HPDE6-E6E7 (cell line): ENCODE measurements around the gene KDM4D.
"Not testable (repeated sequence)": the region's sequence is repeated elsewhere in the genome, so short reads cannot be mapped to it uniquely, and the experiment has no call there.

Source experiments
- DNase-seq: peaks from one replicate; pipeline ENCODE4 v3.0.0; 2011; ENCODE audit warnings: missing footprints; ENCODE audit errors: extremely low spot score

KDM4D gene

GRCh38 chr11:94958121-94958696 is 15.3 kb upstream of the KDM4D start:
- no peak for DNase-seq

GRCh38 chr11:94959179-94959578 is 14.3 kb upstream of the KDM4D start:
- no peak for DNase-seq

DNA sequence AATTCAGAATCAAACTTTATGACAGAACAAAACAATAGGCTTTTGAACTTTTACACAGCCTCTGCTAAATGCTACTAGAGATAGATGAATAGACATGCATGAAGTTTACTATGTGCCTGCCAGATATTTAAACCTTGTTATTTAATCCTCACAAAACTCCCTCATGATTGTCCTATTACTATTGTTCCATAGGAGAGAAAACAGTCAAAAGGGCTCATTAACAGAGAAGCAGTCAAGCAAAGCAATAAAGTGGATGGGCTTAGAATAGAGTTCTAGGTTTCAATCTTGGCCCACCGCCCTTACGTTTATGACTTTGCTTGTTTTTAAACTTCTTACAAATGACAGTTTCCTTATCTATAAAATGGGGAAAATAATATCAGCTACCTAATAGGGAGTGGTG is 13.0 kb upstream of the KDM4D start:
- no peak for DNase-seq

DNA sequence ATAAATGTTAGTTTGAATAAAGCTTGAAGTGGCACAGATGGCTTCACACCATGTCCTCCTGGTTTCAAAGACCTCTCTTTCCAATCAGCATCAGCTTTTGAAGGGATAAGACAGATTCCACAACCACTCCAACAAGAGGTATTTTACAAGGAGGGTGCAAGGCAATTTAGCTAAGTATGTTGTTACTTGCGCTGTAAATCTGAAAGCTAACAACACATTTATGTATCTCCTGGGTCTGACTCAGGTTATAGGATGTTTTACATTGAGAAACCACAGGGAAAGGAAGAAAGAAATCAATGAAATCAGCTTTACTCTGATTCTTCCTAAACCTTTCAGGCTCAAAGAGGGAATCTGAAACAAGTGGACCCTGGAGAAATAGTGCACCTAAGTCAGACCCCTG is 12.3 kb upstream of the KDM4D start:
- DNase-seq, result no peak

- no peak for DNase-seq
These were observed 8.6 kb upstream of the KDM4D start for GRCh38 chr11:94964934-94965333.

GRCh38 chr11:94968334-94968958 is 5.1 kb upstream of the KDM4D start:
- DNase-seq, result no peak

GRCh38 chr11:94972700-94973098 is 810 bp upstream of the KDM4D start:
- DNase-seq, result no peak

DNA sequence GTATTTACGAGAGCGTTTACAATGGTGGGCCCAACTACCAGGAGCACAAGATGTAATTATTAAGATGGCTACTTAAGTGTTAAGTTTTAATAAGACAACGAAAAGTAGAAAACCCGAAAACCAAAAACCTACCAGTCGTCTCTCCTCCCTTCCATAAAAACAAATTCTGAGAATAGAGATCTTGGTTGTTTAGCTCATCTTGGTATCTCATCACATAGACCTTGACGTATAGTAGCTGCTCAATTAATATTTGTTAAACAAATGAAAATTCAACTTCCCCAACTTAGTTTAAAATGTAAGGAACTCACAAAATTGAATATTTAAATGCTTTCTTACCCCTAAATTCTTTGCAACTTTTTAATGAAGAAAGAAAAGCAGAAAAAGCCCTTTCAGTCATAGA is 669 bp downstream of the KDM4D start:
- no peak for DNase-seq

DNA sequence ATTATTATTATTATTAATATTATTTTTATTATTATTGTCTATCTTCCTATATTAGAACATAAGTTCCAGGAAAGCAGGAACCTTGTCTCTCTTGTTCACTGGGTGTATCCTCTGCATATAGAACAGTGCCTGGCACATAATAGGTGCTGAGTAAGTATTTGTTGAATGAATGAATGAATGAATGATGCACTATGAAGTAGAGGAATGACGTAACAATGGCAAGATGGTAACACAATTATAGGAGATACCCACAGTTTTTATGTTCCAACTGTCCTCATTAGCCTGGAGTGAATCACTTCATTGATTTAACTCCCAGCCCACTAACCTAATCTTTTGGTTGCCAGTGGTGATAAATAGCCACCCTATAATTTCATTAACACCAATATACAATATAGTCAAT is 2.1 kb downstream of the KDM4D start:
- no peak for DNase-seq

DNA sequence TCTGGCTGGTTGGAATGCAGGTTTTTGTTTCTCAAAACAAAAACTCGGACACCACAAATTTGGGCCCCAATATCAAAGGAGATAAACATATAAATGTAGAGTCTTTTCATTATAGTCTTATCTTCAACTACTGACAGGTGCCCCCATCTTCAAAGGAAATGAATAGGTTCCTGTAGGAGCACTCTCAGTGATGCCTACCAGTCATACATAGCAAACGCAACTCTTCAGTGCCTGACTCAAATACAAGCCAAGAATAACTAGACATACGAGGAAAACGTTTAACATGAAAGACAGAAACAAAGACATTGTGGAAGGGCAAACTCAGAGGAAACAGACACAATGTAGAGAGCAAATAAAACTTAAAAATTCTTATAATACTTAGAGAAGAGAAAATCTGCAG is 13.9 kb downstream of the KDM4D start:
- DNase-seq, result no peak

DNA sequence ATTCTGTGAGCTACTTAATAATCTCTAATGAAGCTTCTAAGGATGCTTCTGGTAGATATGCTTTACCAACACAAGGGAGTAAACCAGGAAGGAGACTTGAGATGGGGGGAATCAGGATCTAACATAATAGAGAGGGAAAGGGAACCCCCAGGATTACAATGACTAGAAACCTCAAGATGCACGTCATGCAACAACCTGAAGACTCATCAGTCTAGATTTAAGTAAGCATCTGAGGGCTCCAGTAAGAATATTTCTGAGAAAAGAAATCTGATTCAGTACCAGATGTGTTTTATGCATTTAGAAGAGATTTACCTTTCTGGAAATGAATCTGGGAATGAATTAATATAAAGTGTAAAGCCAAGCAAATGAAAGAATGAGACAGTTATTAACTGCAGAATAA is 15.2 kb downstream of the KDM4D start:
- no peak for DNase-seq

DNA sequence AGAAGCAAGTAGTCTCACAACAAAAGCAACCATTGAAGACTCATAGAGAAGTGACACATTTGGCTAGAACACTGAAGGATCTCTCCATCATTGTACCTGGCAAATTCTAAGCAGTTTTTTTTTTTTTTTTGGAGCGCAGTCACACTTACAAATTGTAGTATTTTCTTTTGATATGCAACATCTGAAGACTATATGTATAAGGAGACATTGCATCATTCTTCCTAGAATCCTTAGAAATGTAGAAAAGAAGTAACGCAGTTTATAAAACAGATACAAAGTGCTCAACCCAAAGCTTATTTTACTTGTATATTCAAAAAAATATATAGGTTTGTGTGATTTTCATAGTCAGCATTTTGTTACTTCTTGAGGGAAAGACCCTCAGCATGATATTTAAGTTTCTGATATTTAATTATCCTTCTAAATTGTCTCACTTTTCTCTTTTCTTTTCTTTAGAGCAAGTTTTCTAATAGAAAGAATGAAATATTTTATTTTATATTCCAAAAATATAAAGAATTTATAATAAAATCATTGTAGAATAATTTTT is 20.0 kb downstream of the KDM4D start:
- DNase-seq, result no peak

DNA sequence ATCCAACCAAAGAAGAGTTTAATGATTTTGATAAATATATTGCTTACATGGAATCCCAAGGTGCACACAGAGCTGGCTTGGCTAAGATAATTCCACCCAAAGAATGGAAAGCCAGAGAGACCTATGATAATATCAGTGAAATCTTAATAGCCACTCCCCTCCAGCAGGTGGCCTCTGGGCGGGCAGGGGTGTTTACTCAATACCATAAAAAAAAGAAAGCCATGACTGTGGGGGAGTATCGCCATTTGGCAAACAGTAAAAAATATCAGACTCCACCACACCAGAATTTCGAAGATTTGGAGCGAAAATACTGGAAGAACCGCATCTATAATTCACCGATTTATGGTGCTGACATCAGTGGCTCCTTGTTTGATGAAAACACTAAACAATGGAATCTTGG is 23.9 kb downstream of the KDM4D start:
- DNase-seq, result no peak

DNA sequence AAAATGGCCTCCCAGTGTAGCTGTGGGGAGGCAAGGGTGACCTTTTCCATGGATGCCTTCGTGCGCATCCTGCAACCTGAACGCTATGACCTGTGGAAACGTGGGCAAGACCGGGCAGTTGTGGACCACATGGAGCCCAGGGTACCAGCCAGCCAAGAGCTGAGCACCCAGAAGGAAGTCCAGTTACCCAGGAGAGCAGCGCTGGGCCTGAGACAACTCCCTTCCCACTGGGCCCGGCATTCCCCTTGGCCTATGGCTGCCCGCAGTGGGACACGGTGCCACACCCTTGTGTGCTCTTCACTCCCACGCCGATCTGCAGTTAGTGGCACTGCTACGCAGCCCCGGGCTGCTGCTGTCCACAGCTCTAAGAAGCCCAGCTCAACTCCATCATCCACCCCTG is 24.8 kb downstream of the KDM4D start:
- no peak for DNase-seq

DNA sequence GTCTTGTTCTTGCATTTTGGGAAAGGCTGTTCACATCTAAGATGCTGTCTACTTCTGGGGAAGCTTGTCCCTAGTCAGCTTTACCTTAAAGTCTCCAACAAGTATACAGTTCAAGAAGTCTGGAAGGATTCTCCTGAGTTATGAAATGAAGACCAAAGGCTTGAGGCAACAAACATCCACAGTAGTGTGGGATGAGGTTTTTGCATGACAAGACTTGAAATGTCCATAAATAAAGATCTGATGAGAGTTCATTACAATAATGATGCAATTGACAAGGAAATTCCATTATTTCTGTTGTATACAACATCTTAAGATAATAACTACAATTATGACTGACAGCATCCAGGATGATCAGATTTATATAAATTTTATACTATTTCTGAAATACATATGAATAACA is 30.2 kb downstream of the KDM4D start:
- no peak for DNase-seq

GRCh38 chr11:95005642-95006041 is 32.1 kb downstream of the KDM4D start:
- no peak for DNase-seq

GRCh38 chr11:95011376-95011775 is 37.9 kb downstream of the KDM4D start:
- DNase-seq, result no peak

- DNase-seq, result no peak
These were observed 40.8 kb downstream of the KDM4D start for GRCh38 chr11:95014184-95014821.

GRCh38 chr11:95016139-95016538 is 42.6 kb downstream of the KDM4D start:
- no peak for DNase-seq

DNA sequence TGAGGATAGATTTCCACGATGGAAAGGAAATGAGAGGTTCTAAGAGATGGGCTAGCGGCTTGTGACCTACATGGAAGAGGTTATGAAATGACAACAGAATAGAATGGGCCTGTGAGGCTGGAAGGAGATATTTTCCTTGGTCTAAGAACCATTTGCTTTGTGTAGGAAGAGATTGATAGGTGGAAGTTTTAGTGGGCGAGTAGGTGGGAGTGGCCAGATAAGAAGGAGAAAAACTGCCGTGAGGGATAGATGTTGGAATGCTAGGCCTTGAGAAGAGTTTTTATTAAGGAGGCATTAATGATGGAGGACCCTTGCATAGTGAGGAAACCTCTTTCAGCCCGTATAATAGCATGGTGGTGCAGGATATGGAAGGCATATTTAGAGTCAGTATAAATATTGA is 48.0 kb downstream of the KDM4D start:
- DNase-seq, result not testable (repeated sequence)

- DNase-seq, result no peak
These were observed 51.4 kb downstream of the KDM4D start, which contains the start of gene KDM4E for GRCh38 chr11:95024958-95025357. Gene KDM4E (plus strand): TSS chr11:95025258. CDS start chr11:95025558, 300 bp downstream.

DNA sequence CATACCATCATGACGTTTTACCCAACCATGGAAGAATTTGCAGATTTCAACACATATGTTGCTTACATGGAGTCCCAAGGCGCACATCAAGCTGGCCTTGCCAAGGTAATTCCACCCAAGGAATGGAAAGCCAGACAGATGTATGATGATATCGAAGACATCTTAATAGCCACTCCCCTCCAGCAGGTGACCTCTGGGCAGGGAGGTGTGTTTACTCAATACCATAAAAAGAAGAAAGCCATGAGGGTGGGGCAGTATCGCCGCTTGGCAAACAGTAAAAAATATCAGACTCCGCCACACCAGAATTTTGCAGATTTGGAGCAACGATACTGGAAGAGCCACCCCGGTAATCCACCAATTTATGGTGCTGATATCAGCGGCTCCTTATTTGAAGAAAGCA is 52.1 kb downstream of the KDM4D start:
- DNase-seq, result not testable (repeated sequence)

DNA sequence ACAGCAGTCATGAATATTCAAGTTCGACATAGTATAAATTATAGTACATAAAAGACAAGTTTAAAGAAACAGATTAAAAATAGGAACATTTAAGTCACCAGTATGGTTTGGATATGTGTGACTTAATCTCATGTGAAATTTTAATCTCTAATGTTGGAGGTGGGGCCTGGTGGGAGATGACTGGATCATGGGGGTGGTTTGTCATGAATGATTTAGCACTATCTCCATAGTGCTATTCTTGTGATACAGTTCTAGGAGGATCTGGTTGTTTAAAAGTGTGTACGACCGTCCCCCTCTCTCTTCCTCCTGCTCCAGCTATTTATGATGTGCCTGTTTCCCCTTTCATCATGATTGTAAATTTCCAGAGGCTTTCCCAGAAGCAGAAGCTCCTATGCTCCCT is 54.8 kb downstream of the KDM4D start:
- no peak for DNase-seq
